ENCODE data around the gene PLCL2.

Gene PLCL2

DNA sequence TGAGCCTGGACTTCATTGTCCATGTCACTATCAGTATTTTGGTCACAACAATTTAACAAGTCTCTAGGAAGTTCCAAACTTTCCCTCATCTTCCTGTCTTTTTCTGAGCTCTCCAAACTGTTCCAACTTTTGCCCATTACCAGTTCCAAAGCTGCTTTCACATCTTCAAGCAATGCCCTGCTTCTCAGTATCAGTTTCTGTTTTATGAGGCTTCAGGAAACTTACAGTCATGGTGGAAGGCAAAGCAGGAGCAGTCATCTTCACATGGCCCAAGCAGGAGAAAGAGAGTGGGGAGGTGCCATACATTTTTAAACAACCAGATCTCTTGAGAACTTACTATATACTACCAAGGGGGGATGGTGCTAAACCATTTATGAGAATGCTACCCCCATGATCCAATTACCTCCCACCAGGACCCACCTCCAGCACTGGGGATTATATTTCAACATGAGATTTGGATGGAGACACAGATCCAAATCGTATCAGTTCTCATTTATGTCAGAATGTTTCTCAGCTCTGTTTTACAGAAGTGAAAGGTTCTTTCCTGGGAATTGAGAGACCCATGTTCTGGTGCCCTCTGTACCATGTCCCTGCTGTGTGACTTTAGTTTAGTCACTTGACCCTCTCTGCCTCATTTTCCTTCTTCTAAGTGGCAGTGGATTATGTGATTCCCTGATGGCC, 169.7 kb downstream of the PLCL2 start:
- no peak for DNase-seq

DNA sequence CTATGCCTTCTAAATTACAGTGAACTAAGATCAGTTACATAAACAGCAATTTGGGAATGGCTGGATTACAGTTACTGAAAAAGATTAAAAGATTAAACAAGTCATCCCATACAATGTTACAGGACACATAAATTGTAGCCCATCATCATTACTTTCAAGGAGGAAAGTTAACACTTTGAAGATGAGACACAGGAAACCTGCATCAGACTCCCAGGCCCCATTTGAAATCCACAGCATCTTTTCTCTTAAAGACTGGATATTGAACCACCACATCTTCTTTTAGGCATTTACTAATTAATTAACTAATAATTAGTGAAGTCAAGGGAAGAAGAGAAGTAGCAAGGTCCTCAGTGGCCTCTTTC, 170.2 kb downstream of the PLCL2 start:
- no peak for DNase-seq

DNA sequence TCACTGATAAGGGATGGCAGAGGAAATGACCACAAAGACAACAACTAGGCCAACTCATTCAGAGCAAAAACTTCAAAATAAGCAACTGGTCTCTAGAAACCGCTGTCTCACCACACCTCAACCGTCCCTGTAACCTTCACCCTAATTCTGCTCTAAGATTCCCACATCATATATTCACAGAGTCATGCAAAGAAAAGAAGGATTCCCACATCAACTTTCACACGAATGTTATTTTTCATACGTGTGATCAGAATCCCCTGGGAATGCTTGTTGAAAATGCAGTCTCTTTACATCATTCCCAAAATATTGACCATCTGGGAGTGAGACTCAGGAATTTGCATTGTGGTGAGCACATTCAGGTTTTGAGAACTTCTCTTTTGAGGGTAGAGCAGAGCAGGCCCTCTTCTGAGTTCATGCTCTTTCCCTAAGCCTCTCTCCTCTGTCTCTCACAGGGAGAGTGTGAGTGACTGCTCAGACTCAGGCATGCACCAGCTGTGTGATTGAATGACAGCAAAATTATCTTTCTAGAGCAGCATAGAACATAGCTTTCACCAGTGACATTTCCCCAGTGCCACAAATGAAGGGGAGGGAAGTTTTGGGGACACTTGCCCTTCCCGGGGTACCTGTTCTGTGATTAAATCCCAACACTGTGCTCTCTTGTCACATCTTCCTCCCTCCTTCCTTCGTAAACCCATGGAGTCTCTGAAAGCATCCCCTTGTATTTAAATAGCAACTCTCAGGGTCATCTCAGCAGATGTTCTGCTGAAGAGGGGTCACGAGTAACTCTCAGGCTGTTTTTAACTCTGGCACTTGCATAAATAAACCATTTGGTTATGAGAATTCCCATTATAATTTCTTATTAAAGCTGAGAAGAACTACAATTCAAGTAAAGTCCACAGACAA, 170.9 kb downstream of the PLCL2 start:
- no peak for DNase-seq

DNA sequence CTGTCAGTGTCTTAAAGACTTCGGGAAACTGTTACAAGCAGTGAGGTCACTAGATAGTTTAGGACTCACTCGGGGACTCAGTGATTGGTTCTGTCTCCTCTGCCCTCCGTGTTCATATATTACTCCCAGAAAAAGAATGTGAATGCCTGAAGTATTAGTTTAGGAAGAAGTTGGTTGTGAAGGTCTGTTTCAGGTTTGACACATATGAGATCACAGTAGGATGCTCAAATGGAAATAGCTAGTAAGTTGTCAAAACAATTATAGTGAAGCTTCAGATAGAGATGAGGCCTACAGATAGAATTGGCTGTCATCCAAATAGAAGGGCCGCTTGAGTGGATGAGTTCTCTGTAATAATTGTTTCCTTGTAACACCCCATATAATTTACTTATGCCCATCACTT, 172.6 kb downstream of the PLCL2 start:
- no peak for DNase-seq

DNA sequence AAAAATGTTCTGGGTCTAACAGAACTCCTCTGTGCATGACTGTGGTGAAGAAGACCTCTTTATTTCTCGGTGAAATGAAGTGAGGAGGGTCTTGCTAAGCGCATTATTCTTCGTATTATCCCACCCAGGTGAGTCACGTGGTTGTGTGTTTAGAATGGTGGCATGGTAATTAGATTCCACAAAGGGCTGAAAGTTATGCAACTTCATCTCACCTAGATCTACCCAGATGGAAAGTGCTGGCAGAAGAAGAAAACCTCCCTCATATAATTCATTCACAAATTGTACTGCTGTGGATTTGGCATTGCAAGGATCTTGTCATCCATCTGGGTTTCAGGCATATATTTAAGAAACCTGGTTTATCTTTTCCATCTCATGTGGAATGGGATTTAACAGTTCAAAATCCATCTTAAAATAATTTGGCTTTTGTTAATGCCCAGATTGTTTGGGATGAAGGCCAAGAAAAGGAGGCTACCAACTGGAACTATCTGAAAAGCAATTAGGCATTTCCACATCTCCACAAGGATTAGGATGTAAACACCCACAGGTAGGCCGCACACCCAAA, 175.3 kb downstream of the PLCL2 start:
- DNase-seq: no peak

DNA sequence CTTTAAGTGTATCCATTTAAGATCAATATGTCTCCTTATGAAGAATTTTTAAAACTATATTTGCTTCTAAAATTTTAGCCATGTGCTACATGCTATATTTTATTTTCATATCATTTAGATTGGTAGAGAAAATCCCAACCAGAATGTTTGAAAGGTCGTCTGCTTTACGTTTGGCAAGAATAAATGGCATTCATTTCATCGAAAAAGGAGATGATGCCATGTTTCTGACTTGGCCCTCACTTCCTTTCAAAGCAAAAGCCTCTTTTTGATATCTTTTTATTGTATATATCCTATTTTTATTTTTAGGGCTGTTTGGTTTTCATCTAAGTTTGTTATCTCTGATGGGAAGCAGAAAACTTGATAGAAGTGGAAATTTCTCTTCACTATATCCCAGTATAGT, 176.2 kb downstream of the PLCL2 start:
- DNase-seq: no peak

DNA sequence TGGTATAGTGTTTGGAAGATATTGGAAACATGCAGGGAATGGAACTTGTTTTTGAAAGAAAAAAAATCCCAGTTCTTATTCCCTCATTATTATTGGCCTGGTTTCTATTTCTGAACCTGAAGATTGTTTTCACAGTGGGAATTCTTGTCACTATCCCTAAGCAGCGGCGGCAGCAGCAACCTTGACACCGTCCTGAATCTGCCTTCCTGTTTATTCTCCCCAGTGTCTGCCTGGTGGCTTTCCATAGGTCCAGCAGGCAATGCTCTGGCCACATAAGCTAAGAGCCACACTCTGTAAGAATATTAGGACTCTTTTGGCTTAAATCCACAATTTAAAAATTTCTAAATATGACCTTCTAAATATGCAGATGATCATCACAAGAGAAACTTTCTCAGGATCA, 178.0 kb downstream of the PLCL2 start:
- no peak for DNase-seq

DNA sequence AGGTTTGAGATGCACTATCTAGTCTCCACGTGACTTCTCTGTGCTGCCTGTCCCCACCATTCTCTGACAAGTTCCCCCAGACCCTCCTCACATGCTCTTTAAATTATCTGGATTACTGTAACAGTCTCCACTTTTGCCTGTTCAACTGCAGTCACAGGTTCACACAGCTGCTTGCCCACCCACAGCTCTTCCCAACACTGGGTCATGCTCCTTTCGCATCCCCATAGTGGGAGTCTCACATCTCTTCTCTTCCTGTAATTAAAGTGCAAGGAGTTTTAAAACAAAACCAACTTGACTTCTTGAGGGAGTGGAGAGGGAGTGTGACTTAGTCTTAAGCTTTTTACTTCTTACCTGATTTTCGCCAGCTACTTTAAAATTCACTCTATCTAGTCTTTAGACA, 178.8 kb downstream of the PLCL2 start:
- DNase-seq: no peak

DNA sequence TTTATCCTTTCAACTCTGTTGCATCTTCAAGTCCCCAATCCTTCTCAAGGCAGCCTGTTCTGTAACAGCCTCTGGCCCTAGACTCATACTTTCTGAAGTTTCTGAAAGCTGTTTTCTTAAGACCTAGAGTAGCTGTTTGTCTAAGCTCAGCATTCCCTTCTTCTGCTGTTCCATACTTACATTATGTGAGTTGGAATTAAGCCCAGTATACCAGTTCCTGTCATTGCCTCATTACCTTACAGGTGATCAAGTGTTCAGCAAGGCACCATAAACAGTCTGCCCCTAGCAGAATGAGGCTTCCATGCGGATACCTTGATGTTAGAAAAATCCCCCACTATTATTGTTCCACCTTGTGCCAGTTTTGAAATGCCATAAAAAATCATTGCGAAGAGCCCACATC, 180.6 kb downstream of the PLCL2 start:
- no peak for DNase-seq

DNA sequence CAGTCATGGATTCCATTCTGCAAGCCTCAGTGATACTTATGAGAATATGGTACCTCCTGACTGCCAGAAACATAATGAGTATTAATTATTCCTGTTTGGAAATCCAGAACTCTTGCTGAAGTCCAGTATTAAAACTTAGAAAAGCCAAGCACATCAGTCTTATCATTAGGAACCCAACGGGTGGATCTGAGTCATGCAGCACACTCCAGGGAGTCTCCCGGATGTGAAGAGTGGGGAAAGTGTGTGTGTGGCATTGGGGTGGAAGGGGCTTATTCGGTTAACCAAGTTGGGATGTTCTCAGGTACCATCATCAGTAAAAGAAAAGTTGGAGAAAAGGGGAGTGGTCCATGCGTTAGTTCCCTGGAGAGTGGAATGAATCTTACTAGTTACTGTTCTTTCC, 181.1 kb downstream of the PLCL2 start:
- no peak for DNase-seq

DNA sequence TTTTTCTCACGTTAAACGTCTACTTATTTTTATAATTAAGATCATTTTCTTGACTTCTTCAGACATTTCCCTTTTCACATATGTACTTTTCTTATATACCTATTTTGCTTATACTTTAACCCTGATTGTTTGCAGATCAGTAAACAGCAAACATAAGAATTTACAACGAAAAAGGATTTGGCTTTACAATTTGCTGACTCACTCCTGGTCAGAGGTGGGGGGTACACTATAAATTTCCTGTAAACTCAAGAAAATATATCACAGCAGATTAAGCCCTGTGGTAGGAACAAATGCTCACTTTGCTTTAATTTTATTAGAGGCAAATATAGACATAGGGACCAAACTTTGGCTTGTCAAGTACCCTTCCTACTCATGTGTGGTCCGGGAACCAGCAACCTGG, 185.0 kb downstream of the PLCL2 start:
- no peak for DNase-seq

DNA sequence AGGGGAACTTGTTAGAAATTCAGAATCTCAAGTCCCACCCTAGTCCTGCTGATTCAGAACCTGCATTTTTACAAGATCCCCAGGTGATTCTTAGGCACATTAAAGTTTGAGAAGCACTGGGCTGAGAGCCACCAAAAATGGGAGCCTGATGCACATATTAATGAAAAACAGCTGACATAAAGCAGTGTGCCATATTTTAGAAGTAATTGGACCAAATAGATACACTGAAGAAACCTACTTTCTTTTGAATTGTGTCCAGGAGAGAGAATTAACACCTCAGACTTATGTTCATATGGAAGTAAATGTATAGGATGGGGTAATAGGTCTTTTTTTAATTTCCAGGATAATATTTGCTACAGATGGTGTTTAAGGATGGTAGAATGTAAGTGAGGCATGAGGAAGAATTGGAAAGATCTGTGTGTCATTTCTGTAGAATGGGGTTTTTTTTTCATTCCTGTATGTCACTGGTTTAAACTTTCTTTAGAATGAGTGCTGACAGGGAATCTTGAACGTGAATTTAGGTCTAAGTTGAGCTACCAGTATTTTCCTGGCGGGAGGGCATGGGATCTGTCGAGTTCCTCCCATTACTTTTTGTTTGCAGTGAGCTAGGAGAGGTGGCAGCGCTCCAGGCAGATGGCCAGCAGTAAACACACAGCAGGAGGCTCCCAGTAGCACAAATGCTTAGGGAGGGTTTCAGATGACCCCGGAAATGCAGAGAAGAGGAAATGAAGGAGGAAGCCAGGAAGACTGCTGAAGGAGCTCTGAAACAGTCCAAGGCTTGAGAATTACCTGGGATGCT, 185.6 kb downstream of the PLCL2 start:
- DNase-seq: no peak

DNA sequence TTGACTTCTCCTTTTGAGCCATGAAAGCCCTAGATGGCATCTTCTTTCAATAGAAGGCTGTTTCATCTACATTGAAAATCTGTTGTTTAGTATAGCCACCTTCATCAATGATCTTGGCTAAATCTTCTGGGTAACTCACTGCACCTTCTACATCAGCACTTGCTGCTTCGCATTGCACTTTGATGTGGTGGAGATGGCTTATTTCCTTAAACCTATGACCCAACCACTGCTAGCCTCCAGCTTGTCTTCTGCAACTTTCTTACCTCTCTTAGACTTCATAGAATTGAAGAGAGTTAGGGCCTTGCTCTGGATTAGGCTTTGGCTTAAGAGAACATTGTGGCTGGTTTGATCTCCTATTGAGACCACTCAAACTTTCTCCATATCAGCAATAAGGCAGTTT, 189.8 kb downstream of the PLCL2 start:
- DNase-seq: no peak

DNA sequence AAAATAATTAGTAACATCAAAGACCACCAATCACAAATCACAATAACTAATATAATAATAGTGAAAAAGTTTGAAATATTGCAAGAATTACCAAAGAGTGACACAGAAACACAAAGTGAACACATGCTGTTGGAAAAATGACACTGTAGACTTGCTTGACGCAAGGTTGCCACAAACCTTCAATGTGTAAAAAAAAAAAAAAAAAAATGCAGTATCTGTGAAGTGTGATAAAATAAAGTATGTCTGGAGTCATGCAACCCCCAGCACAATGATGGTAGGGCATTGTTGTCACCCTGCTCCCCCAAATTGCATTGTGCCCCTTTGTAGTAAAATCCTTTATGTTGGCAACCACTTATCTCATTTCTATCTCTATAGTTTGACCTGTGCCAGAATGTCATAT, 190.6 kb downstream of the PLCL2 start:
- no peak for DNase-seq

DNA sequence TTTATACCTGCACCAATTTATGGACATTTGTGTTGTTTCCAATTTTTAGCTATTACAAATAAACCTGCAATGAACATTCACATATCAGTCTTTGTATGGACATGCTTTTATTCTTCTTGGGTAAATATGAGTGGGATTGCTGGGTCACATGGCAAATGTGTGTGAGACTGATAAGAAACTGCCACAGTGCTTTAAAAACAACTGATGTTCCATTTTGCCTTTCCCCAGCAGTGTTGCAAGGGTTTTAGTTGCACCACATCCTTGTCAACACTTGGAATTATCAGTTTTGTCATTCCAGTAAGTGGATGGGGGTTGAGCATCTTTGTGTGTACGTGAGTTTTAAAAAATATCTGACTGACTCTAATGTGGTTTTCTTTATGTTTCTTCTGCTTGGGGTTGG, 191.2 kb downstream of the PLCL2 start:
- no peak for DNase-seq

DNA sequence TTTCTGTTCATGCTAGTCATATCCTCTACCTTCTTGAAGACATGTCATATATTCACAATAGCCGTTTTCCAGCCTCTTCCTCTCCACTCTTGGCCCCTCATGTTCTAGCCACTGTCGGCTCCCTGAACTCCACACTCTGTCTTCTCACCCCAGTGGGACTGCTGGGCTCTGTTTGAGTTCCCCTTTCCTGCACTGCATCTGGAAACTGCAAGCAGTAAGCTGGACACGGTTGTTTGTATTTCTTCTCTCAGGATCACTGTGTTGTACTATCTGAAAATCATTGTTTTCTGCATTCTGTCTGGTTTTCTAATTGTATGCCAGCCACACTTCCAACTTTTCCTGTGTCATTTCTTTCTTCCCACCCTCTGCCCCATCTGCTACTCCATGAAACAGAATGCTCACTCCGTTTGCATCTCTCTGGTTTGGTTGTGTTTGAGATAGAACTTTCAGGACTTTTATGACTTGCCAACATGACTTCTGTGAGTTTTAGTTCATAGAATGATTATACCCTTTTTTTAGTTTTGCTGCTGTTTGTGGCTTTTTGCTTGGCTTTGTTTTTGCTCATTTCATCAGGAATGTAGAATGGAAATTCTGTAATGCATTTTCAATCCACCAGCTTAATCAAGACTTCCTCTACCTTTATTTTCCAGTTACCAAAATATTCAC, 192.3 kb downstream of the PLCL2 start:
- no peak for DNase-seq

DNA sequence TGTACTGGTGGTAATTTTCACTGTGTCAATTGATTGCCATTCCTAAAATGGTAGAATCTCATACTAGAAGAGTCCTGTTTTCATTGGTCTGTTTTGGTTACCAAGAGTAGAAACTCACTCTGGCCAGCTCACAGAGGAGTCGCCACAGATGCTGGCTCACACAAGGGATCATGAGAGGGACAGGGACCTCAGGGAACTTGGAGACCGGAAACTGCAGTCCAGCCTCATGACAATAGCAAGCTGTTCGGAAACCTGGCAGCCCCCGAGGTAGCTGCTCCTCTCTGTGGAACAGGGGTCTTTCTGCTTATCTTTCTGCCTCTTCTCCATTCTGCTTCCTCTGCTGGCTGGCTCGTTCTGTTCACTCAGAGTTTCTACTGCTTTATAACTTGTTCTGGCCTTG, 192.9 kb downstream of the PLCL2 start:
- no peak for DNase-seq

DNA sequence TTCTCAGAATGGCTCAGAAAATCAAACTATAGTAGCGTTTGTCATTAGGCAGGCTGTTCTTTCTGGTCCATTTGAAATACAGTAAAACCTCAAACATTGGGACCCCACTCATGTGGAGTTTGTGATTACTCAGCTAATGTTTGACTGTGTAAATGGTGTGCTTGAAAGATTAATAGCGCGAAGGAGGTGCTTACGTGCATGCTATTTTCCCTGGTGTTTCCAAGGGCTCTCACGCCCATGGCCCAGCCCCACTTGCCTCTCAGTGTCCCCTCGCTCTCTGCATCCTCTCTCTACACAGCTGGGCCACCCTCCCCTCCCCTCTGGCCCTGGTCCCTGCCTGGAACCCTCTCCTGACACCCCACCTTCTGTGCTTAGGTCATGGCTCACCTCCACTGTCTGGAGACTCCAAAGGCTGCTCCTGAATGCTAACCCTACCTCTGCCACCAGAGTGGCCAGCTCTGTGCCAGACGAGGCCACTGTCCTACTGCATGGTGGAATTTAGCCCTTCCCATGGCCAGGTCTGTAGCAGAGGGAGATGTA, 194.2 kb downstream of the PLCL2 start:
- DNase-seq: no peak

DNA sequence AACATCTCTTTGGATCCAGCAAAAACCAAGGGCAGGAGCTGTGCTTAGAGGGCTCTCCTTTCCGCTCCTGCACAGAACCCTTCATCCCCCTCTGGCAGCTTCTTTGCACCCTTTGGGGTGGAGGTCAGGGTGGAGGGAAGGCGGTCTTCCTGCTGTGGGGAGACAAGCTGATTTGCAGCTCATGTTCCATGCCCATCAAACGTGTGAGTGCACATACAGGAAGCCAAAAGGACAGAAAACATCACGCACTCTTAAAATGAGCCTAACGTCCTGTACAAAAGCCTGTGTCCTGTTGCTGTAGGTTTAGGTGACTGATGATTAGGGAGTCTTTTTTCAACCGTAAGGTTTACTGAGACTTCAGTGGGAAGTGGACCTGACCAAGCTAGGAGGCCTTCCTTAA, 195.2 kb downstream of the PLCL2 start:
- no peak for DNase-seq

DNA sequence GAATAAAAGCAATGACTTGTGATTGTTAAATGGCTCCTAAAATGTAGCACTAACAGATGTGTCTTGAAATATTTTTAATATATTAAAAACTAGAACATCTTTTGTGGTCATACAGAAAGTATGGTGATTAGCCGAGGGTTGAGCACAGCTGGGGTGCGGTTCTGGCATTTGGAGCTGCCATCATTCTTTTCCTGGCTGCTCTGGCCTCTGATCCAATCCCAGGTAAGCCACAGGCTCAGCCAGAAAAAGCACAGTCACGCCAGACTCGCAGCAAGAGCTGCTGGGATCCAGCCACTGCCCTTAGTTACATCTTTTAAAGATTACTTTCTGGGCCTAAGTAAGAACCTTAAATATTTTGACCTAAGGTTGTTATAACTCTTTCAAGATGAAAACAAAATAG, 196.8 kb downstream of the PLCL2 start:
- no peak for DNase-seq

DNA sequence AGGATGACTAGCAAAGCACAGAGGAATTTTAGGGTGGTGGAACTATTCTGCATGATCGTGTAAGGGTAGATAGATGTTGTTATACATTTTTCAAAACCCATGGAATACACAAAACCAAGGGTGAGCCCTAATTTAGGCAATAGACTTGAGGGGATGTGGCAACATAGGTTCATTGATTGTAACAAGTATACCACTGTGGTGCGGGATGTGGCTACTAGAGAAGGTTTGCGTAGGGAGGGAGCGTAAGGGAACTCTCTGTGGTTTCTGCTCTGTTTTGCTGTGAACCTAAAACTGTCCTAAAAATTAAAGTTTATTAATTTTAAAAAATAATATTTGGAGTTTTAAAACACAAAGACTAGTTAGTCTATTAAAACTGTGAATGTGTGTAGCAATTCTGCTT, 202.8 kb downstream of the PLCL2 start:
- DNase-seq: no peak

DNA sequence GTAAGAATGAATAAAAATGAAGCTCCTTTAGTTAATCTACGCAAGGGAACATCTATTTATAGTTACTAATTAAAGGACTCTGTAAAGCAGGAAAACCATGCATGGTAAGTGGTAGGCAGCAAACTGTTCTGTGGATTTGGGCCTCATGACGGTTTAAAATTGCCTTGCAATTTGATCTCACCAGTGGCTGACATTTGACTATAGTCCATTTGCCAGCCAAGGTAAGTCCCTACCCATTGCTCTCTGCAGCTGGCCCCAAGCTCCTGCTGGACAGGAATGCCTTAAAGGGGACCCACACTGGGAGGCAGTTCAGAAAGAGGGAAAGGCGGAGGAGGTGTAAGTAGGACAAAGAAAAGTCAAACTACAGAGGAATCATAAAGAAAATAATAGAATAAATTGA, 203.3 kb downstream of the PLCL2 start:
- DNase-seq: no peak

All from activated CD4-positive, CD25-positive, alpha-beta regulatory T cell (primary cell).